ENCODE data around the gene SBF2.
A peak's percentile ranks its signal among the peaks of the same experiment; 100 is the strongest.

The SBF2 gene

DNA sequence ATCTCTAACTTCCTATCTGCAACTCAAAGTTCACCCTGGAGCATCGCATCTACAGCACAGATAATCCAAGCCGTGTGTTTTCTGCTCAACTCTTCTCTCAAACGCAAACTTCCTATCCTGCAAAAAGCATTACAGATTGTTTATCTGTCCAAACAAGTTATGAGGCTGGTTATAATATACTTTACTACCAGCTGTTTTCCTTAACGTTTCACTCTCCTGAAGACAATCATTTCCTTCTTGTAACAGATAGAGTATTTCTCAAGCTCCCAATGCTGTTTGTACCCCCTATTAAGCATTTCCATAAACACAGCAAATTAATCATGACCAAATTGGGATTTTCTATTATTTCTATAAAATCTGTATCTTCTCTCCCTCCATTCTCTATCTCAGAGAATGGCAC, 84.7 kb downstream of the SBF2 start:
- Histone ChIP-seq H3K27ac (ENCODE audit: low read depth, low read length) (no peak overlapping the region), H3K79me2 (ENCODE audit: control insufficient read depth, insufficient read depth, low read length) (no peaks in the 10 kb centered on the region), H2BK15ac (replicated peaks; ENCODE audit: low read depth) (no peak overlapping the region), H4K5ac (ENCODE audit: low read length) (no peak overlapping the region), H2AK5ac (ENCODE audit: low read length) (no peak overlapping the region), H3K9ac (ENCODE audit: low read length) (no peak overlapping the region), H3K18ac (ENCODE audit: low read length) (no peak overlapping the region), H3K4me2 (ENCODE audit: low read length) (no peak overlapping the region), H4K8ac (ENCODE audit: low read depth, low read length) (no peak overlapping the region), H2BK5ac (ENCODE audit: low read length) (no peak overlapping the region), H3K56ac (ENCODE audit: low read length) (no peak overlapping the region), H3K27me3 (ENCODE audit: insufficient read depth, low read length, poor library complexity) (no peaks in the 10 kb centered on the region), H3K4me1 (ENCODE audit: control insufficient read depth, low read depth, low read length) (peaks cover 3% of the 10 kb centered on the region), H3K23ac (ENCODE audit: low read length) (no peak overlapping the region), H2BK120ac (ENCODE audit: low read depth, low read length) (no peak overlapping the region), H3K4ac (ENCODE audit: low read depth, low read length) (no peak overlapping the region), H3K4me3 (ENCODE audit: low read length) (no peak overlapping the region), H3K36me3 (ENCODE audit: control insufficient read depth, insufficient read depth, low read length) (no peaks in the 10 kb centered on the region), H3K79me1 (ENCODE audit: low read length) (peaks cover 2% of the 10 kb centered on the region)
- WGBS (ENCODE audit: extremely low coverage, insufficient coverage, low lambda C conversion rate), result no CpG with 5 or more reads among the region's 4 CpGs
- DNase-seq, result no peak

DNA sequence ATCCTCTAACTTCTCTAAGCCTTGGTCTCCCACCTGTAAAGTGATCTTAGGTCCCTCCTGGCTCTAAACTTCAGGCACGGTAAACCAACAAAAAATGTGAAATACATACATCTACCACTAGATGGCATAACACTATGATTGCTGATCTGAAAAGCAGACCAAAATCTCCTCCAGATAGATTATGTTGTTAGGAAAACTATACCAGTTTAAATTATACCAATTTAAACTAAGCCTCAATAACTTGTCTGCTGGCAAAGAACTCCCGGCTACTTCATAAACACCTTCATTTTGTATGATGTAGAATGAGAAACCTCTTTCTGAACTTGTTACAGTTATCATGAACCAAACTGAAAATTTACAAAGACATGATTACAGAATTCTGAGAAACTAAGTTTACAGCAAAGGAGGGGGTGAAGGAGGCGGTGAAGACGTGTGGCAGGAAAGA, 85.9 kb downstream of the SBF2 start:
- Histone ChIP-seq H3K79me2 (ENCODE audit: control insufficient read depth, insufficient read depth, low read length) (no peaks in the 10 kb centered on the region), H3K56ac (ENCODE audit: low read length) (no peak overlapping the region), H2AK5ac (ENCODE audit: low read length) (no peak overlapping the region), H3K23ac (ENCODE audit: low read length) (no peak overlapping the region), H3K79me1 (ENCODE audit: low read length) (peaks cover 3% of the 10 kb centered on the region), H3K4me1 (ENCODE audit: control insufficient read depth, low read depth, low read length) (peaks cover 3% of the 10 kb centered on the region), H3K9ac (ENCODE audit: low read length) (no peak overlapping the region), H3K18ac (ENCODE audit: low read length) (no peak overlapping the region), H4K8ac (ENCODE audit: low read depth, low read length) (no peak overlapping the region), H4K5ac (ENCODE audit: low read length) (no peak overlapping the region), H3K4ac (ENCODE audit: low read depth, low read length) (no peak overlapping the region), H2BK5ac (ENCODE audit: low read length) (no peak overlapping the region), H2BK120ac (ENCODE audit: low read depth, low read length) (no peak overlapping the region), H3K4me3 (ENCODE audit: low read length) (no peak overlapping the region), H3K36me3 (ENCODE audit: control insufficient read depth, insufficient read depth, low read length) (no peaks in the 10 kb centered on the region), H3K27me3 (ENCODE audit: insufficient read depth, low read length, poor library complexity) (no peaks in the 10 kb centered on the region), H2BK15ac (replicated peaks; ENCODE audit: low read depth) (no peak overlapping the region), H3K27ac (ENCODE audit: low read depth, low read length) (no peak overlapping the region), H3K4me2 (ENCODE audit: low read length) (no peak overlapping the region)
- DNase-seq, result peak; percentile 58
- no CpG with 5 or more reads among the region's 4 CpGs for WGBS (ENCODE audit: extremely low coverage, insufficient coverage, low lambda C conversion rate)

DNA sequence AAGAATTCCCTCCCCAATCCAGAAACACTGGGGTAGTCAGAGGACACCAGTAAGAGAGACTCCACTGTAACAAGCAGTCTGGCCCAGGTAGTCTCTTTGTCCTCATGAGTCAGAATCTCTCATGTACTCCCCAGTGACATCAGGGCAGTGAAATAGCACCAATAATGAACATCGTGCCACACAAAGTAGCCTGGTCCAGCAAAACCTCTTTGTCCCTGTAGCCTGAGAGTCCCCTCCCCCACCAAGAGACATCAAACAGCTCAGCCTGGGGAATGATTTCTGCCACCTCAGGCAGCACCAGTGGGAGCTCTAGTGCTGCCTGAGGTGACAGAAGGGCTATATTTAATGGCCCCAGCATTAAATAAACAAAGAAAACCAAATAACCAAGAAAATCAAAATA, 88.1 kb downstream of the SBF2 start:
- no peak overlapping the region for H3K4me3 ChIP-seq (ENCODE audit: low read length)
- no peaks in the 10 kb centered on the region for H3K27me3 ChIP-seq (ENCODE audit: insufficient read depth, low read length, poor library complexity)
- no peak overlapping the region for H3K27ac ChIP-seq (ENCODE audit: low read depth, low read length)
- WGBS (ENCODE audit: extremely low coverage, insufficient coverage, low lambda C conversion rate), result no CpG with 5 or more reads among the region's 1 CpG
- no peaks in the 10 kb centered on the region for H3K36me3 ChIP-seq (ENCODE audit: control insufficient read depth, insufficient read depth, low read length)
- no peak overlapping the region for H3K23ac ChIP-seq (ENCODE audit: low read length)
- H2BK120ac ChIP-seq (ENCODE audit: low read depth, low read length), result no peak overlapping the region
- H2BK15ac ChIP-seq (replicated peaks; ENCODE audit: low read depth), result no peak overlapping the region
- H2BK5ac ChIP-seq (ENCODE audit: low read length), result no peak overlapping the region
- no peak overlapping the region for H3K18ac ChIP-seq (ENCODE audit: low read length)
- H4K5ac ChIP-seq (ENCODE audit: low read length), result no peak overlapping the region
- DNase-seq, result peak; percentile 42
- no peaks in the 10 kb centered on the region for H3K79me2 ChIP-seq (ENCODE audit: control insufficient read depth, insufficient read depth, low read length)
- H3K9ac ChIP-seq (ENCODE audit: low read length), result no peak overlapping the region
- H3K4me1 ChIP-seq (ENCODE audit: control insufficient read depth, low read depth, low read length), result peaks cover 3% of the 10 kb centered on the region
- no peak overlapping the region for H3K4me2 ChIP-seq (ENCODE audit: low read length)
- no peak overlapping the region for H2AK5ac ChIP-seq (ENCODE audit: low read length)
- H3K79me1 ChIP-seq (ENCODE audit: low read length), result peaks cover 2% of the 10 kb centered on the region
- no peak overlapping the region for H3K4ac ChIP-seq (ENCODE audit: low read depth, low read length)
- H3K56ac ChIP-seq (ENCODE audit: low read length), result peak overlapping the region; percentile 34
- no peak overlapping the region for H4K8ac ChIP-seq (ENCODE audit: low read depth, low read length)

DNA sequence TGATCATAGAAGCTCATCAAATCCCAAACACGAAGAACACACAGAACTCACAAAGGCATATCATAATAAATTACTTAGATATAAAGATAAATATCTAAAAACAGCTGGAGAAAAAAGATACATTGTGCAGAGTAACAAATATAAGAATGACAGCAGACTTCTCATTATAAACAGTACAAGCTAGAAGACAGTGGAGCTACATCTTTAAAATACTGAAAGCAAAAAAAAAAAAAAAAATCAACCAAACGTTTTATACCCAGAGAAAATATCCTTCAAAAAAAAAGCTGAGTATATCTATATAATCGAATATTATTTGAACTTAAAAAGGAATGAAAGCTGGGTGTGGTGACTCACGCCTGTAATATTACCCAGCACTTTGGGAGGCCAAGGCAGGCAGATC, 90.0 kb downstream of the SBF2 start:
- Histone ChIP-seq H3K27me3 (ENCODE audit: insufficient read depth, low read length, poor library complexity) (no peaks in the 10 kb centered on the region), H3K36me3 (ENCODE audit: control insufficient read depth, insufficient read depth, low read length) (no peaks in the 10 kb centered on the region), H3K23ac (ENCODE audit: low read length) (no peak overlapping the region), H3K4me1 (ENCODE audit: control insufficient read depth, low read depth, low read length) (peaks cover 3% of the 10 kb centered on the region), H3K4ac (ENCODE audit: low read depth, low read length) (no peak overlapping the region), H2BK15ac (replicated peaks; ENCODE audit: low read depth) (no peak overlapping the region), H3K18ac (ENCODE audit: low read length) (no peak overlapping the region), H3K4me3 (ENCODE audit: low read length) (no peak overlapping the region), H3K27ac (ENCODE audit: low read depth, low read length) (no peak overlapping the region), H2BK5ac (ENCODE audit: low read length) (no peak overlapping the region), H3K79me2 (ENCODE audit: control insufficient read depth, insufficient read depth, low read length) (no peaks in the 10 kb centered on the region), H4K5ac (ENCODE audit: low read length) (no peak overlapping the region), H2BK120ac (ENCODE audit: low read depth, low read length) (no peak overlapping the region), H4K8ac (ENCODE audit: low read depth, low read length) (no peak overlapping the region), H3K56ac (ENCODE audit: low read length) (no peak overlapping the region), H3K79me1 (ENCODE audit: low read length) (peaks cover 2% of the 10 kb centered on the region), H3K4me2 (ENCODE audit: low read length) (no peak overlapping the region), H2AK5ac (ENCODE audit: low read length) (no peak overlapping the region), H3K9ac (ENCODE audit: low read length) (no peak overlapping the region)
- WGBS (ENCODE audit: extremely low coverage, insufficient coverage, low lambda C conversion rate), result no CpG with 5 or more reads among the region's 4 CpGs
- DNase-seq, result no peak

DNA sequence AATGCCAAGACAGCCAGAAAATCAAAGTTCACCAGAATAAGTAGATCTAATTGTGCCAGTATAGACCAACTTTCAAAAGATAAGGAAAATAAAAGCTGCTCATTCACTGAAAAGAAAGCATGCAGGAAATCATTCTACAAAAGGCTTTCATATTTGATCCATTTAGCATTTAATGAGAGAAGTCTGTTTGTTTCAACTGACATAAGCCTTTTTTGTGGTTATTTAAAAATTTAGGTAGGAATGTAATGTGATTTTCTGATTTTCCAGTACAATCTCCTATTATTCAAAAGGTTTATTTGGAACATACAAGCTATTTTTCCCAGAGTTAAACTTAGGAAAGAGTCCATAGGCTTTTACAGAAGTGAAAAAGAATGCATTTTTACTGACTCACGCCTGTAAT, 92.7 kb downstream of the SBF2 start:
- H3K4ac ChIP-seq (ENCODE audit: low read depth, low read length), result no peak overlapping the region
- H3K27me3 ChIP-seq (ENCODE audit: insufficient read depth, low read length, poor library complexity), result no peaks in the 10 kb centered on the region

DNA sequence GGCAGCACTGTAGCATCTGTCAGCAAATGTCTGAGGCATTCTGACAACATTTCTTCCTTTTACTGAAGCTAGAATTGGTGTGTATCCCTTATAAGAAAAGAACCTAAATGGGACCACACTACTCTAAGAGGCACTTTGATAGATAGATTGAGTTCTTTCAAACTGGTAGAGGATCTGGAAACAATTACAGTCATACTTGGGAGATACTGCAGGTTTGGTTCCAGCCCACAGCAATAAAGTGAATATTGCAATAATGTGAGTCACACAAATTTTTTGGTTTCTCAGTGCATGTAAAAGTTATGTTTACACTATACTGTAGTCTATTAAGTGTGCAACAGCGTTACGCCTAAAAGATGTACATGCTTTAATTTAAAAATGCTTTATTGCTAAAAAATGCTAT, 96.9 kb downstream of the SBF2 start:
- no peak overlapping the region for H3K4me2 ChIP-seq (ENCODE audit: low read length)
- H2BK15ac ChIP-seq (replicated peaks; ENCODE audit: low read depth), result no peak overlapping the region
- no peak for DNase-seq
- H3K27ac ChIP-seq (ENCODE audit: low read depth, low read length), result no peak overlapping the region
- no peak overlapping the region for H3K23ac ChIP-seq (ENCODE audit: low read length)
- no peaks in the 10 kb centered on the region for H3K36me3 ChIP-seq (ENCODE audit: control insufficient read depth, insufficient read depth, low read length)
- H3K79me1 ChIP-seq (ENCODE audit: low read length), result peaks cover 2% of the 10 kb centered on the region
- H3K56ac ChIP-seq (ENCODE audit: low read length), result no peak overlapping the region
- H3K4ac ChIP-seq (ENCODE audit: low read depth, low read length), result no peak overlapping the region
- no peaks in the 10 kb centered on the region for H3K27me3 ChIP-seq (ENCODE audit: insufficient read depth, low read length, poor library complexity)
- H3K4me1 ChIP-seq (ENCODE audit: control insufficient read depth, low read depth, low read length), result no peaks in the 10 kb centered on the region
- no peak overlapping the region for H3K18ac ChIP-seq (ENCODE audit: low read length)
- H3K4me3 ChIP-seq (ENCODE audit: low read length), result no peak overlapping the region
- no peaks in the 10 kb centered on the region for H3K79me2 ChIP-seq (ENCODE audit: control insufficient read depth, insufficient read depth, low read length)
- WGBS (ENCODE audit: extremely low coverage, insufficient coverage, low lambda C conversion rate), result no CpG with 5 or more reads among the region's 2 CpGs
- H4K8ac ChIP-seq (ENCODE audit: low read depth, low read length), result no peak overlapping the region
- H2BK120ac ChIP-seq (ENCODE audit: low read depth, low read length), result no peak overlapping the region
- H3K9ac ChIP-seq (ENCODE audit: low read length), result no peak overlapping the region
- no peak overlapping the region for H2BK5ac ChIP-seq (ENCODE audit: low read length)
- no peak overlapping the region for H2AK5ac ChIP-seq (ENCODE audit: low read length)
- no peak overlapping the region for H4K5ac ChIP-seq (ENCODE audit: low read length)

More for the DNA sequence above, 92.7 kb downstream of the SBF2 start:
- H3K4me2 ChIP-seq (ENCODE audit: low read length), result no peak overlapping the region
- no CpG with 5 or more reads among the region's 1 CpG for WGBS (ENCODE audit: extremely low coverage, insufficient coverage, low lambda C conversion rate)
- H3K36me3 ChIP-seq (ENCODE audit: control insufficient read depth, insufficient read depth, low read length), result no peaks in the 10 kb centered on the region
- peaks cover 2% of the 10 kb centered on the region for H3K79me1 ChIP-seq (ENCODE audit: low read length)
- DNase-seq, result no peak
- H3K4me1 ChIP-seq (ENCODE audit: control insufficient read depth, low read depth, low read length), result peaks cover 3% of the 10 kb centered on the region
- no peak overlapping the region for H2BK120ac ChIP-seq (ENCODE audit: low read depth, low read length)
- no peak overlapping the region for H3K23ac ChIP-seq (ENCODE audit: low read length)
- no peak overlapping the region for H2BK5ac ChIP-seq (ENCODE audit: low read length)
- no peak overlapping the region for H3K27ac ChIP-seq (ENCODE audit: low read depth, low read length)
- H4K5ac ChIP-seq (ENCODE audit: low read length), result no peak overlapping the region
- H3K18ac ChIP-seq (ENCODE audit: low read length), result no peak overlapping the region
- no peak overlapping the region for H3K9ac ChIP-seq (ENCODE audit: low read length)
- no peaks in the 10 kb centered on the region for H3K79me2 ChIP-seq (ENCODE audit: control insufficient read depth, insufficient read depth, low read length)
- no peak overlapping the region for H2AK5ac ChIP-seq (ENCODE audit: low read length)
- no peak overlapping the region for H3K4me3 ChIP-seq (ENCODE audit: low read length)
- H4K8ac ChIP-seq (ENCODE audit: low read depth, low read length), result no peak overlapping the region
- H3K56ac ChIP-seq (ENCODE audit: low read length), result no peak overlapping the region
- no peak overlapping the region for H2BK15ac ChIP-seq (replicated peaks; ENCODE audit: low read depth)
